GM12878 (cell line): Measurements from ENCODE around the gene ITGAD. TPM values are rescaled to one million over a fixed set of nuclear protein-coding genes. Genes with fewer than 3 reads are reported as not detected.

ENCODE experiments used
- ATAC-seq: fragments of 200-7000 bp; cut with Tn5 transposase; 3 replicates; pipeline ENCODE4 v1.9.1; 2020; ENCODE audit warnings: mild to moderate bottlenecking, moderate library complexity
- BruUV-seq: library from RNA; stranded (reverse); fragments of 400-500 nt; replicated peaks from 2 replicates; lab custom pipeline; 2021; lab: Mats Ljungman, UMichigan
- CTCF ChIA-PET: fragments of 300-600 bp; sonication (Branson Sonifier 250); formaldehyde crosslinking; extraction: SDS; loops from one replicate; lab custom pipeline; 2021; ENCODE audit warnings: inconsistent platforms; lab: Yijun Ruan, JAX
- POLR2A ChIA-PET: fragments of 350-600 bp; formaldehyde crosslinking; extraction: SDS; loops from one replicate; lab custom pipeline; 2021; ENCODE audit warnings: inconsistent platforms; lab: Charles Lee
- RAD21 ChIA-PET: fragments of 300-600 bp; sonication (Branson Sonifier 250); formaldehyde crosslinking; loops from one replicate; lab custom pipeline; 2023; ENCODE audit warnings: antibody characterized with exemption; ENCODE audit not compliant: unreplicated experiment; lab: Charles Lee
- SMC1A ChIA-PET: fragments of 300-600 bp; sonication (Branson Sonifier 250); formaldehyde crosslinking; loops from one replicate; lab custom pipeline; 2023; ENCODE audit not compliant: unreplicated experiment, uncharacterized antibody; lab: Charles Lee
- DNase-seq: peaks from one replicate; pipeline ENCODE4 v3.0.0-alpha.2; 2011; ENCODE audit warnings: low read depth, low spot score
- FAIRE-seq: peaks from 3 replicates; lab custom pipeline; 2011; peaks lifted over from hg19 to GRCh38; lab: Jason Lieb, UNC
- H2AFZ ChIP-seq: 2 replicates; pipeline ENCODE4 v1.6.0; 2011; ENCODE audit warnings: low read depth, low read length, control low read depth; ENCODE audit not compliant: control insufficient read depth
- H3K27ac ChIP-seq: 2 replicates; pipeline ENCODE4 v1.5.1; 2011; ENCODE audit warnings: control low read depth; ENCODE audit not compliant: control insufficient read depth, insufficient read depth
- H3K27me3 ChIP-seq, 2 experiments: replicated peaks in 1 of 2; 2 replicates each; pipeline versions ENCODE4 v1.6.0 to v1.6.1; 2011; ENCODE audit warnings: low read length in 1 of 2; ENCODE audit not compliant: control insufficient read depth in 2 of 2, insufficient read depth in 2 of 2
- H3K36me3 ChIP-seq, 2 experiments: 2 replicates each; pipeline ENCODE4 v1.5.1; 2011; ENCODE audit warnings: low read length in 1 of 2; ENCODE audit not compliant: control insufficient read depth in 2 of 2, insufficient read depth in 2 of 2
- H3K4me1 ChIP-seq: 2 replicates; pipeline ENCODE4 v1.6.1; 2011; ENCODE audit warnings: mild to moderate bottlenecking, low read length, moderate library complexity, mixed read lengths; ENCODE audit not compliant: control insufficient read depth, insufficient read depth
- H3K4me2 ChIP-seq: 2 replicates; pipeline ENCODE4 v1.6.0; 2011; ENCODE audit warnings: control low read depth; ENCODE audit not compliant: control insufficient read depth, insufficient read depth
- H3K4me3 ChIP-seq: fragments of 200-600 bp; sonication (generic); 2 replicates; pipeline ENCODE4 v1.5.1; 2016
- H3K79me2 ChIP-seq: 2 replicates; pipeline ENCODE4 v1.6.0; 2011; ENCODE audit warnings: low read length; ENCODE audit not compliant: control insufficient read depth, insufficient read depth
- H3K9ac ChIP-seq: 2 replicates; pipeline ENCODE4 v1.8.0; 2011; ENCODE audit warnings: low read length, control low read depth, mixed read lengths; ENCODE audit not compliant: control insufficient read depth, insufficient read depth
- H3K9me3 ChIP-seq: replicated peaks from 3 replicates; pipeline ENCODE4 v1.5.1; 2011; ENCODE audit warnings: mild to moderate bottlenecking, low read length; ENCODE audit not compliant: control insufficient read depth, insufficient read depth
- H4K20me1 ChIP-seq: 2 replicates; pipeline ENCODE4 v1.6.0; 2011; ENCODE audit not compliant: control insufficient read depth, insufficient read depth
- BCL11A ChIP-seq: IDR thresholded peaks from 2 replicates; pipeline ENCODE4 v1.6.1; 2011; ENCODE audit warnings: low read depth, low read length
- CHD1 ChIP-seq: IDR thresholded peaks from 2 replicates; pipeline ENCODE4 v1.6.1; 2012; ENCODE audit warnings: low read depth, low read length, improper control_type of control experiment
- DPF2 ChIP-seq: fragments of 450-650 bp; IDR thresholded peaks from 2 replicates; pipeline ENCODE4 v1.6.1; 2017; ENCODE audit warnings: mild to moderate bottlenecking
- FOS ChIP-seq: IDR thresholded peaks from 3 replicates; pipeline ENCODE4 v1.6.1; 2011; ENCODE audit warnings: borderline replicate concordance; ENCODE audit not compliant: insufficient read length; ENCODE audit errors: extremely low read depth
- MYC ChIP-seq: IDR thresholded peaks from 2 replicates; pipeline ENCODE4 v1.6.1; 2011; ENCODE audit warnings: mild to moderate bottlenecking, low read length, moderate library complexity, inconsistent platforms; ENCODE audit not compliant: insufficient read depth, insufficient replicate concordance, insufficient read length, severe bottlenecking
- PML ChIP-seq: IDR thresholded peaks from 2 replicates; pipeline ENCODE4 v1.6.1; 2012; ENCODE audit warnings: low read length, inconsistent platforms
- POLR2AphosphoS2 ChIP-seq: IDR thresholded peaks from 2 replicates; pipeline ENCODE4 v1.6.1; 2011; ENCODE audit warnings: low read depth, mild to moderate bottlenecking, low read length, improper control_type of control experiment, moderate library complexity
- RUNX3 ChIP-seq: IDR thresholded peaks from 2 replicates; pipeline ENCODE4 v1.6.1; 2012; ENCODE audit warnings: low read length, inconsistent platforms
- SPI1 ChIP-seq: IDR thresholded peaks from 2 replicates; pipeline ENCODE4 v1.6.1; 2011; ENCODE audit warnings: low read depth, mild to moderate bottlenecking, low read length, moderate library complexity, borderline replicate concordance; ENCODE audit not compliant: insufficient read depth
- ZNF274 ChIP-seq: IDR thresholded peaks from one replicate; pipeline ENCODE4 v1.8.0; 2011; ENCODE audit not compliant: insufficient read length, insufficient read depth
- WGBS: methylation state at CpG from one replicate; pipeline ENCODE4 v1.1.6; 2016; ENCODE audit warnings: low lambda C conversion rate; ENCODE audit not compliant: insufficient replicate concordance, insufficient coverage; ENCODE audit errors: missing lambda C conversion rate; 5-methylcytosine and 5-hydroxymethylcytosine counted together
- in situ Hi-C: fragments of 300-500 bp; cut with MboI; formaldehyde crosslinking; loops from 9 replicates; pipeline ENCODE4 v1.14.3; 2018; ENCODE audit warnings: mixed read lengths
- intact Hi-C: fragments of 100-400 bp; cut with micrococcal nuclease; formaldehyde crosslinking; loops from one replicate; pipeline ENCODE4 v1.14.2; 2022; ENCODE audit not compliant: unreplicated experiment
- polyA plus RNA-seq, 11 experiments: library from polyadenylated mRNA; depleted of rRNA in 4 of 11; unstranded in 6 of 11; stranded (reverse) in 5 of 11; fragments of >200 nt; fragmentation: Nextera tagmentation in 4 of 11; fragmentation: Illumina TruSeq in 1 of 11; extraction: Ambion mirVana in 4 of 11; extraction: Trizol in 1 of 11; gene quantifications; 1 replicate in 1 of 11; 2 replicates in 10 of 11; pipeline versions ENCODE4 v1.2.1 to v1.2.3, GENCODE V29; 2011 to 2016; ENCODE audit warnings: inconsistent platforms in 2 of 11, missing spikeins in 2 of 11, low read depth in 1 of 11
- total RNA-seq, 4 experiments: library from RNA; depleted of rRNA in 3 of 4; stranded (reverse); fragments of >200 nt in 3 of 4; fragmentation: Illumina TruSeq in 1 of 4; extraction: Trizol in 1 of 4; gene quantifications; 2 replicates each; pipeline versions ENCODE4 v1.2.1 to v1.2.3, GENCODE V29; 2013 to 2021
- TF ChIP-seq, protein P1 (sequence below): IDR thresholded peaks from 2 replicates; pipeline ENCODE4 v1.6.1; 2011; ENCODE audit warnings: mild to moderate bottlenecking, low read depth, low read length, moderate library complexity; ENCODE audit not compliant: insufficient replicate concordance
- TF ChIP-seq, protein P2 (sequence below): IDR thresholded peaks from 2 replicates; pipeline ENCODE4 v1.6.1; 2012; ENCODE audit warnings: low read depth, low read length, improper control_type of control experiment
- TF ChIP-seq, protein P3 (sequence below): fragments of 450-650 bp; IDR thresholded peaks from 2 replicates; pipeline ENCODE4 v1.6.1; 2017; ENCODE audit warnings: mild to moderate bottlenecking
- TF ChIP-seq, protein P4 (sequence below): IDR thresholded peaks from 2 replicates; pipeline ENCODE4 v1.6.1; 2011; ENCODE audit warnings: borderline replicate concordance, low read depth, mild to moderate bottlenecking, moderate library complexity, mixed read lengths, low read length; ENCODE audit not compliant: insufficient read depth; ENCODE audit errors: extremely low read length

The ITGAD gene
- total and polyA plus RNA-seq, 10 of the 15 experiments (the other 5 are each of a cell fraction or from before 2014, with no cell fraction given): 0.29 to 4.0 (median 1.2) TPM

DNA sequence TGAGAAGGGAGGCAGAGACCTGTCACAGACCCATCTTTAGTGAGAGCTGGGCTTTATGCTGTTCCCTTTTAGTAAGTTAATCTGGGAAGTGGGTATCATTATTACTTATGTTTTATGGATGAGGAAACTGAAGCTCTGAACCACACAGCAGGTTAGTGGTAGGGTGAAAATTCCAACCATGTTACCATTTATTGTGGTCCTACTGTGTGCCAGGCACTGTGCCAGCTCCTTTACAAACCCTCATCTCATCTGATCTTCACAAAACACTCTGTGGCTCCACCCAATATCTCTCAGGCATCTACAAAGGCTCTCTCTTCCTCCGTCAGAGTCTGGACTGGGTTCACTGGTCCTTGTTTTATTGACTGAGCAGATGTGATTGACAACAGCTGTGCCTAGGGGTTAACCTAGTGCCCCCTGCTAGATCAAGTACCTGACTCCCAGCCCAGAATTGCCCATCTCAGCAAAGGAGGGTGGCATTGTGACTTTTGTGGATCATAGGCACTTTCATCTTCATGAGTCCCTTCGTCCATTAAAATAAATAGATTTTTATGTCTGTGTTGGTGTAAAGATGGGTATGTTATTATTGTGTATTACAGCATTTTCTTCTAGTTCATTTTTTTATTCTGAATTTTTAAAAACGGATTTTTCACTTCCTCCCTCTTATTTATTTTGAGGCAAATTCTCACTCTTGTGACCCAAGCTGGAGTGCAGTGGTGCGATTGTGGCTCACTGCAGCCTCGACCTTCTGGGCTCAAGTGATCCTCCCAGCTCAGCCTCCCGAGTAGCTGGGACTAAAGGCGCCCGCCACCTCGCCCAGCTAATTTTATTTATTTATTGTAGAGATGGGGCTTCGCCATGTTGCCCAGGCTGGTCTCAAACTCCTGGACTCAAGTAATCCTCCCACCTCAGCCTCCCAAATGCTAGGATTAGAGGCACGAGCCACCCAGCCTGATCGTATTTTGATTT lies 81.9 kb downstream of the ITGAD start:
- SMC1A ChIA-PET: interaction anchor here (1.0 to 1.5 kb wide), 2 partner anchors 15 to 36 kb away, joined by 3 read pairs; no protein-coding TSS in a partner anchor
- peaks cover 7% of the 10 kb centered on the region; the same call in 1 of the 2 replicates for H3K4me1 ChIP-seq
- DNase-seq (no peak), FAIRE-seq (no peak), ATAC-seq (no peak)
- H3K9ac ChIP-seq: no peak overlapping the region
- H4K20me1 ChIP-seq: no peaks in the 10 kb centered on the region
- no peaks in the 10 kb centered on the region for H3K79me2 ChIP-seq
- POLR2A ChIA-PET: no interaction called here
- peaks cover 0 to 9% of the 10 kb centered on the region in 2 experiments; a peak in 3 of 4 replicates for H3K27me3 ChIP-seq
- RAD21 ChIA-PET: no interaction called here
- no peak overlapping the region for H2AFZ ChIP-seq
- no peak overlapping the region for H3K4me2 ChIP-seq
- in situ Hi-C loops: no loop called here
- H3K4me3 ChIP-seq: no peak overlapping the region
- no TSS peak for BruUV-seq
- CTCF ChIA-PET: interaction anchor here (0.7 to 1.9 kb wide), 2 partner anchors 14 to 557 kb away, joined by 3 to 13 read pairs; no protein-coding TSS in a partner anchor
- no peak overlapping the region for H3K27ac ChIP-seq
- intact Hi-C loops: no loop called here
- H3K9me3 ChIP-seq: no peaks in the 10 kb centered on the region
- 44% methylated on average over 12 of the region's 12 CpGs for WGBS
- no peaks in the 10 kb centered on the region for H3K36me3 ChIP-seq
- TF ChIP-seq MYC: no peak
- TF ChIP-seq, protein P1, sequence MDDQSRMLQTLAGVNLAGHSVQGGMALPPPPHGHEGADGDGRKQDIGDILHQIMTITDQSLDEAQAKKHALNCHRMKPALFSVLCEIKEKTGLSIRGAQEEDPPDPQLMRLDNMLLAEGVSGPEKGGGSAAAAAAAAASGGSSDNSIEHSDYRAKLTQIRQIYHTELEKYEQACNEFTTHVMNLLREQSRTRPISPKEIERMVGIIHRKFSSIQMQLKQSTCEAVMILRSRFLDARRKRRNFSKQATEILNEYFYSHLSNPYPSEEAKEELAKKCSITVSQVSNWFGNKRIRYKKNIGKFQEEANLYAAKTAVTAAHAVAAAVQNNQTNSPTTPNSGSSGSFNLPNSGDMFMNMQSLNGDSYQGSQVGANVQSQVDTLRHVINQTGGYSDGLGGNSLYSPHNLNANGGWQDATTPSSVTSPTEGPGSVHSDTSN: no peak
- TF ChIP-seq BCL11A: no peak
- no peak for TF ChIP-seq DPF2
- no peak for TF ChIP-seq CHD1
- TF ChIP-seq, protein P2, sequence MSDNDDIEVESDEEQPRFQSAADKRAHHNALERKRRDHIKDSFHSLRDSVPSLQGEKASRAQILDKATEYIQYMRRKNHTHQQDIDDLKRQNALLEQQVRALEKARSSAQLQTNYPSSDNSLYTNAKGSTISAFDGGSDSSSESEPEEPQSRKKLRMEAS: no peak
- TF ChIP-seq RUNX3: no peak
- TF ChIP-seq, protein P3, sequence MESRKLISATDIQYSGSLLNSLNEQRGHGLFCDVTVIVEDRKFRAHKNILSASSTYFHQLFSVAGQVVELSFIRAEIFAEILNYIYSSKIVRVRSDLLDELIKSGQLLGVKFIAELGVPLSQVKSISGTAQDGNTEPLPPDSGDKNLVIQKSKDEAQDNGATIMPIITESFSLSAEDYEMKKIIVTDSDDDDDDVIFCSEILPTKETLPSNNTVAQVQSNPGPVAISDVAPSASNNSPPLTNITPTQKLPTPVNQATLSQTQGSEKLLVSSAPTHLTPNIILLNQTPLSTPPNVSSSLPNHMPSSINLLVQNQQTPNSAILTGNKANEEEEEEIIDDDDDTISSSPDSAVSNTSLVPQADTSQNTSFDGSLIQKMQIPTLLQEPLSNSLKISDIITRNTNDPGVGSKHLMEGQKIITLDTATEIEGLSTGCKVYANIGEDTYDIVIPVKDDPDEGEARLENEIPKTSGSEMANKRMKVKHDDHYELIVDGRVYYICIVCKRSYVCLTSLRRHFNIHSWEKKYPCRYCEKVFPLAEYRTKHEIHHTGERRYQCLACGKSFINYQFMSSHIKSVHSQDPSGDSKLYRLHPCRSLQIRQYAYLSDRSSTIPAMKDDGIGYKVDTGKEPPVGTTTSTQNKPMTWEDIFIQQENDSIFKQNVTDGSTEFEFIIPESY: no peak
- no peak for TF ChIP-seq PML
- TF ChIP-seq SPI1: no peak
- TF ChIP-seq, protein P4, sequence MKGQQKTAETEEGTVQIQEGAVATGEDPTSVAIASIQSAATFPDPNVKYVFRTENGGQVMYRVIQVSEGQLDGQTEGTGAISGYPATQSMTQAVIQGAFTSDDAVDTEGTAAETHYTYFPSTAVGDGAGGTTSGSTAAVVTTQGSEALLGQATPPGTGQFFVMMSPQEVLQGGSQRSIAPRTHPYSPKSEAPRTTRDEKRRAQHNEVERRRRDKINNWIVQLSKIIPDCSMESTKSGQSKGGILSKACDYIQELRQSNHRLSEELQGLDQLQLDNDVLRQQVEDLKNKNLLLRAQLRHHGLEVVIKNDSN: no peak
- TF ChIP-seq ZNF274: no peak
- no peak for TF ChIP-seq FOS
- TF ChIP-seq POLR2AphosphoS2: no peak
